ENCODE measurements around the gene SPOCK2. TPM values are rescaled to one million over a fixed set of nuclear protein-coding genes. Genes with fewer than 3 reads are reported as not detected.

SPOCK2 gene
- total and polyA plus RNA-seq, 8 donors, result 4.5 to 107 (median 8.7) TPM

GRCh38 chr10:72077275-72077990 lies 10.9 kb downstream of the SPOCK2 start:
- intact Hi-C loops (cut with DNase I), result no loop called here
- no peaks in the 10 kb centered on the region for H3K27me3 ChIP-seq
- TF ChIP-seq, protein P1, sequence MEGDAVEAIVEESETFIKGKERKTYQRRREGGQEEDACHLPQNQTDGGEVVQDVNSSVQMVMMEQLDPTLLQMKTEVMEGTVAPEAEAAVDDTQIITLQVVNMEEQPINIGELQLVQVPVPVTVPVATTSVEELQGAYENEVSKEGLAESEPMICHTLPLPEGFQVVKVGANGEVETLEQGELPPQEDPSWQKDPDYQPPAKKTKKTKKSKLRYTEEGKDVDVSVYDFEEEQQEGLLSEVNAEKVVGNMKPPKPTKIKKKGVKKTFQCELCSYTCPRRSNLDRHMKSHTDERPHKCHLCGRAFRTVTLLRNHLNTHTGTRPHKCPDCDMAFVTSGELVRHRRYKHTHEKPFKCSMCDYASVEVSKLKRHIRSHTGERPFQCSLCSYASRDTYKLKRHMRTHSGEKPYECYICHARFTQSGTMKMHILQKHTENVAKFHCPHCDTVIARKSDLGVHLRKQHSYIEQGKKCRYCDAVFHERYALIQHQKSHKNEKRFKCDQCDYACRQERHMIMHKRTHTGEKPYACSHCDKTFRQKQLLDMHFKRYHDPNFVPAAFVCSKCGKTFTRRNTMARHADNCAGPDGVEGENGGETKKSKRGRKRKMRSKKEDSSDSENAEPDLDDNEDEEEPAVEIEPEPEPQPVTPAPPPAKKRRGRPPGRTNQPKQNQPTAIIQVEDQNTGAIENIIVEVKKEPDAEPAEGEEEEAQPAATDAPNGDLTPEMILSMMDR (IDR thresholded peaks at IDR 0.05), result no peak
- no peaks in the 10 kb centered on the region for H3K4me1 ChIP-seq
- no peaks in the 10 kb centered on the region for H3K9me3 ChIP-seq
- H3K36me3 ChIP-seq, result no peaks in the 10 kb centered on the region
- DNase-seq, result no peak
- no peak for ATAC-seq
- H3K27ac ChIP-seq, result no peak overlapping the region
- H3K4me3 ChIP-seq, result no peak overlapping the region

DNA sequence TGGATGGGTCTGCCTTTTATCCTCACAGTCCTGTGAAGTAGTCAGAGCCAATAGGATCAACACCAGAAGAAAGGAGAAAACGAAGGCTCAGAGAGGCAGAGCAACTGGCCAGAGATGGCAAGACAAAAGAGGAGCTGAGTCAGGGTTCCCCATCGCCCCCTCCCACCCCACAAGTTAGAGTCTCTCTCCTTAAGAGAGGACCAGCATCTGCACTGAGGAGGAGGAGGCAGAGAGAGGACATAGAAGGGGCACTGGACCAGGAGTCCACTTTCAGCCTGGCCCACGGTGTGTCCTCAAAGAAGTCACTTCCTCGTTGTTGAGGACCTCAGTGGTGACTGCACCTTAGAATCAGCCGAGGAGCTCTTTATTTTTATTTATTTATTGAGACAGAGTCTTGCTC lies 11.6 kb downstream of the SPOCK2 start:
- intact Hi-C loops (cut with DNase I), result no loop called here
- ATAC-seq, result no peak
- H3K4me1 ChIP-seq, result no peaks in the 10 kb centered on the region

DNA sequence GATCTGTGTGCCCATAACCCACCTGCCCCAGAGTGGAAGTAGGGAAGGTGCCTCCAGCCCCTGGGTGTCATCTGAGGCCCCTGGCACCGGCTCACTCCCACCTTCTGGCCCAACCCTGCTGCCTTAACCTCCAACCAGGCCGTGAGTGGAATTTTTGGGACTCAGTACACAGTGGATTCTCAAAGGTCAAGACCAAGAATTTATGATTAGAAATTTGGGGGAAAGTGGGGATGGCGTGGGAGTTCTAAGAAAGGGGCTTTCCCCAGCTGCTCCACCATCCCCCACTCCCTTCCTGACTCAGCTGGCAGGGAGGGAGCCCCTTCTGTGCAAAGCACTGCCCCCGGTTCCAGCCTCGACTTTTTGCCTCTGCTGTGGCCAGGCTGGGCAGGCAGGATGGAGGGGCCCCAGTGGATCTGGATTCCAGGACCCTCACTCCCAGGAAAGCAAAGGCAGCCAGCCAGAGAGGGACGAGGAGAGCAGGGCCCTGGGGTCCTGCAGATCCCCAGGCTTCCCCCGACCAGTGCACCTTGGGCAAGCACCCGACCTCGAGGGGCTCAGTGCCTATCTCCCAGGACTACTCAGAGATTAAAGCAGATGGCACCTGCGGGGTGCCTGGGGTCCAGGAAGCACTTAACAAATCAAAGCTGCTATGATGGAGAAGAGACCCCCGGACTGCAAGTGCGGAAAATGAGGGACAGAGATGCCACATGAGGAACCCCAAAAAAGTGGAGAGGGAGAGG lies 12.8 kb downstream of the SPOCK2 start:
- ATAC-seq (no peak), DNase-seq (no peak)
- intact Hi-C loops (cut with DNase I), result no loop called here
- H3K27me3 ChIP-seq, result no peaks in the 10 kb centered on the region
- peaks cover 0 to 3% of the 10 kb centered on the region in 2 donors for H3K36me3 ChIP-seq
- no peaks in the 10 kb centered on the region for H3K9me3 ChIP-seq
- no peak overlapping the region for H3K4me3 ChIP-seq
- H3K4me1 ChIP-seq, result no peaks in the 10 kb centered on the region
- TF ChIP-seq, protein P1 (IDR thresholded peaks at IDR 0.05), result no peak
- no peak overlapping the region for H3K27ac ChIP-seq

More for the DNA sequence above, 11.6 kb downstream of the SPOCK2 start:
- Histone ChIP-seq H3K36me3 (peaks cover 0 to 3% of the 10 kb centered on the region in 2 donors), H3K9me3 (no peaks in the 10 kb centered on the region), H3K27ac (no peak overlapping the region), H3K27me3 (no peaks in the 10 kb centered on the region), H3K4me3 (no peak overlapping the region)
- DNase-seq, result no peak
- TF ChIP-seq, protein P1 (IDR thresholded peaks at IDR 0.05), result no peak

GRCh38 chr10:72074574-72075375 lies 13.6 kb downstream of the SPOCK2 start:
- DNase-seq (no peak), ATAC-seq (no peak)
- TF ChIP-seq, protein P1 (IDR thresholded peaks at IDR 0.05), result no peak
- no peaks in the 10 kb centered on the region for H3K27me3 ChIP-seq
- no peaks in the 10 kb centered on the region for H3K4me1 ChIP-seq
- H3K9me3 ChIP-seq, result no peaks in the 10 kb centered on the region
- H3K4me3 ChIP-seq, result no peak overlapping the region
- no peak overlapping the region for H3K27ac ChIP-seq
- peaks cover 0 to 3% of the 10 kb centered on the region in 2 donors for H3K36me3 ChIP-seq
- intact Hi-C loops (cut with DNase I), result no loop called here

Data from left lung (tissue), 10 donors.